ENCODE data around the gene KIF11. TPM values are rescaled to one million over a fixed set of nuclear protein-coding genes. Genes with fewer than 3 reads are reported as not detected.
"Not testable (repeated sequence)": the region's sequence is repeated elsewhere in the genome, so short reads cannot be mapped to it uniquely, and the experiment has no call there.

KIF11 gene
- total RNA-seq, 1 donor from 2014 or later: 0.38 TPM

- ATAC-seq (peak; percentile 9), DNase-seq (ENCODE audit: low spot score) (no peak)
Measured at GRCh38 chr10:92590623-92591549, 2.0 kb upstream of the KIF11 start.

DNA sequence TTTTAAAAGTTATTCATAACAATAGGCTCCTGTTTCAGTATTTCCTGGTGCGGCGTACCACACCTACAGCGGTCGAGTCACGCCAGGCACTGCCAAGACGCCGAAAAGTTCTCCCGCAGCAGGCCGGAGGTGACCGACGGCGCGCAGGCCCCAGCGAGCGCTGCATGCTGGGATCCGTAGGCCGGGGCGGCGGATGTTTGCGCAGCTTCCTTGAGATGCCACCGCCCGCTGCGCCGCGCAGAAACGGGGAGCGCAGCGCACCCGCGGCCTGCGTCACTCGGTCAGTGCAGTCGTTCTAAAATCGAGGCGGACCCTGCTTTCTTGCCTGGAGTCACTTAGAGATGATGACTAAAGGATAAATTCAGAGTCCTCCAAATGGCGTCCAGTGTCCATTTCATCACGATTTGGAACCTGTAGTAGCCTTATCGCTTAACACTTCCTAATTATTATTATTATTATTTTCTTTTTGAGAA is 1.3 kb upstream of the KIF11 start:
- peak; percentile 86 for ATAC-seq
- DNase-seq (ENCODE audit: low spot score): peak; percentile 91

- ATAC-seq (no peak), DNase-seq (ENCODE audit: low spot score) (no peak)
Measured at GRCh38 chr10:92593619-92594588, 974 bp downstream of the KIF11 start.

- DNase-seq (ENCODE audit: low spot score): no peak
- no peak for ATAC-seq
Measured at GRCh38 chr10:92595505-92595904, 2.6 kb downstream of the KIF11 start.

GRCh38 chr10:92598321-92598720 is 5.4 kb downstream of the KIF11 start:
- ATAC-seq (no peak), DNase-seq (ENCODE audit: low spot score) (no peak)

GRCh38 chr10:92604841-92605240 is 11.9 kb downstream of the KIF11 start:
- DNase-seq (ENCODE audit: low spot score) (no peak), ATAC-seq (no peak)

DNA sequence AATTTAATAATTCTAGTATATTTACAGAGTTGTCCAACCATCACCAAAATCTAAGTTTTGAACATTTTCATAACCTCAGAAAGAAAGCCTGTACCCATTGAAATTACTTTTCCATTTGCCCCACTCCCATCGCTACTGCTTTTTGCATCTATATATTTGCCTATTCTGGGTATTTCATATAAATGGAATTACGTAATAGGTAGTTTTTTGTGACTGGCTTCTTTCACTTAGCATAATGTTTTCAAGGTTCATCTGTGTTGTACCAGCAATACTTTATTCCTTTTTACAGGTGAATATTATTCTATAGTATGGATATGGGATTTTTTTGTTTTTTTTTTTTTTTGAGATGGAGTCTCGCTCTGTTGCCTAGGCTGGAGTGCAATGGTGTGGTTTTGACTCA is 22.6 kb downstream of the KIF11 start:
- ATAC-seq: no peak

DNA sequence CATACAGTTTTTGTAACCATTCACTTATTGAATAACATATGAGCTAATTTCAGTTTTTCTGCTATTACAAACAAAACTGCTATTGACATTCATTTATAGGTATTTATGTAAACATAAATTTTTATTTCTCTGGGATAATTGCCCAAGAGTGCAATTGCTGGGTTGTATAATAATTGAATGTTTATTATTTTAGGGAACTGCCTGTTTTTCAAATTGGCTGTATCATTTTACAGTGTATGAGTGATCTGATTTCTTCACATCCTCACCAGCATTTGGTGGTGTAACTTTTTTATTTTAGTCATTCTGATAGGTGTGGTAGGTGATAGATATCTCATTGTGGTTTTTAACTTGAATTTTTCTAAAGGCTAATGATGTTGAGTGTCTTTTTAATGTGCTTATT is 26.4 kb downstream of the KIF11 start:
- ATAC-seq (no peak), DNase-seq (ENCODE audit: low spot score) (no peak)

More for the DNA sequence above, 22.6 kb downstream of the KIF11 start:
- no peak for DNase-seq (ENCODE audit: low spot score)

GRCh38 chr10:92627845-92628480 is 35.0 kb downstream of the KIF11 start:
- ATAC-seq: no peak
- DNase-seq (ENCODE audit: low spot score): no peak

GRCh38 chr10:92629945-92630344 is 37.0 kb downstream of the KIF11 start:
- ATAC-seq: no peak
- no peak for DNase-seq (ENCODE audit: low spot score)

GRCh38 chr10:92638037-92638436 is 45.1 kb downstream of the KIF11 start:
- DNase-seq (ENCODE audit: low spot score) (no peak), ATAC-seq (no peak)

DNA sequence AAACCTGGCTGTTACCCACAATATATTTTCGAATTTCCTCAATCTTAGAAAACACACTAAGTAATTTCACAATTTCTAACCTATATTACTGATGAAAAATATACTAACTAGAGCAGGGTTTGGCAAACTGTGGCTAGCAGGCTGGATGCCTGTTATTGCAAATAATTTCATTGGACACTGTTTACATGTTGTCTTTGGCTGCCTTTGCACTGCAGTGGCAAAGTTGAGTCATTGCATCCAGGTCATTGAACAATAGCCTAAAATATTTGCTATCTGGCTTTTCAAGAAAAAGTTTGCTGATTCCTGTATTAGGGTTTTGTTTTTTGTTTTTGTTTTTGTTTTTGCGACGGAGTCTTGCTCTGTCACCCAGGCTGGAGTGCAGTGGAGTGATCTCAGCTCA is 47.2 kb downstream of the KIF11 start:
- DNase-seq (ENCODE audit: low spot score): no peak
- ATAC-seq: peak; percentile 90

DNA sequence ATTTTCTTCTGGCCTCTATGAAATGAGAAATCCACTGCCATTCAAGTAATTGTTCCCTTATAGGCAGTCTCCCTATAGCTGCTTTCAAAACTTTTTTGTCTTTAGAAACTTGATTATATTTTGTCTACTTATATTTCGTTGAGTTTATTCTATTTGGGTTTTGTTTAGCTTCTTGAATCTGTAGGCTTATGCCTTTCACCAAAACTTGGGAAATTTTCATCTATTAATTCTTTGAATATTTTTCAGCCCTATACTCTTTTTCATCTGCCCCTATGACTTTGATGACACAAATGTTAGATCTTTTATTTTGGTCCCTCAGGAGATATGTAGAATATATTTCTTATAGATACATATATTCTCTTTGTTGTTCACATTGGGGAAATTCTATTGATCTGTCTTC is 48.6 kb downstream of the KIF11 start:
- ATAC-seq: no peak
- no peak for DNase-seq (ENCODE audit: low spot score)

DNA sequence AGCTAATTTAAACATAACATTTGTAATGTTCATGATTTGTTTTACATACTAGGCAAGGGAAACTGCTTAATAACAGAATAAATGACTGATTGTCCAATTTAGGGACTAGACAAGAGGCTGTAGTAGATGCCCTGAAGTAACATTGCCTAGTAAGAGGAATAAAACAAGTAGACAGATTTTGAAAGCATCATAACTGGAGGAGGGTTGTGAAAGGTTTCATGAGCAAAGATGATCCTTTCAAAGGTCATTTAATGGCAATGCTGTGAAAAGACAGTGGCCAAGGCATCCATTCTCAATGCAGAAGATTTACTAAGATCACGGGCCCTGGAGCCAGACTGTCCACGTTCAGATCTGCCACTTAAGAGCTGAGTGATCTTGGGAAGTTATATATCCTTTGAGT is 52.0 kb downstream of the KIF11 start:
- ATAC-seq: no peak
- no peak for DNase-seq (ENCODE audit: low spot score)

GRCh38 chr10:92650864-92651263 is 57.9 kb downstream of the KIF11 start:
- not testable (repeated sequence) for ATAC-seq; DNase-seq (ENCODE audit: low spot score)

DNA sequence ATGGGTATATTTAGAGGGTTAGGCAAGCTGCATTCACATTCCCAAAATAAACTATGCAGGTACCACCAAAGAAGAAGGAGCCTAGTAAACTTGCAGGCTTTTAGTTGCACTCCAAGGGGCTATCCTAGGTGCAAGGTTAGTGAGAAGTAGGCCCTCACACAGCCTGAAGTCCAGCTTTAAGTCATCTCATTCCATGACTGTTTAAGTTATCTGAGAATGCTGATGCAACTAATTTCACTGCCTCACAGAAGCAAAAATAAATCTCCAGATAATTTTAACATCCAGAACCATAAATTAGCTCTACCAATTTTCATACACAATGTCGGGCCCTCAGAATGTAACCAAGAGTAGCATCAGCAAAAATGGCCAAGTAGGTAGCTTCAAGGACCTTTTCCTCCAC is 62.5 kb downstream of the KIF11 start:
- ATAC-seq (no peak), DNase-seq (ENCODE audit: low spot score) (no peak)

DNA sequence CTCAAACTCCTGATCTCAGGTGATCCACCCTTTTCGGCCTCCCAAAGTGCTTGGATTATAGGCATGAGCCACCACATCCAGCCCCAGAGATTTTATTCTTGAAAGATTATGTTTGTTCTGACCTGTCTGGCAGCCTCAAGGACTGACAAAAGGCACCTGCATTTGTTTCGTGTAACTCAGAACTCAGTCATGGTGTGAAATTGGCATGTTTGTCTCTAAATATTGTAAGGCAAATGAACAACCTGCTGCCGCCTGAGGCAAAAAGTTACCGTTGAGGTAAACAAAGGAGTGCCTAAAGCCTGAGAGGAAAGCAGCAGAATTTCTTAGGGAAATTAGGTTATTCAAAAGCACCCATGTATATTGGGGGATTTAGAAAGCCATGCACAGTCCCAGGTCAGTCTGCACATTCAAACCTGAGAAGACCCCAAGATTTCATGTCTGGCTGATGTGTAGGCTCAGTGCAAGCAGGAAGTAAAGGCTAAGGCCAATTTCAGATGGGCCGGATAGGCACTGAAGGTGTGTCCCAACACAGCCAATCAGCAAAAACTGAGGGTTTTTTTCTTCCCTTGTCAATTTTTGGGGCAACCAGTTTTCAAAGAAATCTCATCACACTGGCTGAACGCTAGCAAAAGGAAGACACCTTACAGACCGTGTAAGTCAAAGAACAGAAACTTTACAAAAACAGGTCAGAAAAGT is 63.5 kb downstream of the KIF11 start:
- no peak for DNase-seq (ENCODE audit: low spot score)
- no peak for ATAC-seq

DNA sequence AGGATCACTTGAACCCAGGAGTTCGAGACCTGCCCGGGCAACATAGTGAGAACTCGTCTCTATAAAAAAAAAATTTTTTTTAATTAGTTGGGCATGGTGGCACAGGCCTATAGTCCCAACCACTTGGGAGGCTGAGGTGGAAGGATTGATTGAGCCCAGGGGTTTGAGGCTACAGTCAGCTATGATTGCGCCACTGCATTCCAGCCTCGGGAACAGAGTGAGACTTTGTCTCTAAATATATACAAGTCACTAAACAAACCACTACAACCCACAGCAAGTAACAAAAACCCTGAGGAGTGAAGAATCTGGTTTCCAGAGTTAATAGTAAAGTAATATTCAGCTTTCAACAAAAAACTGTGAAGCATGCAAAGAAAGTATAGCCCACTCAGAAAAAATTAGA is 64.1 kb downstream of the KIF11 start:
- DNase-seq (ENCODE audit: low spot score): no peak
- no peak for ATAC-seq

DNA sequence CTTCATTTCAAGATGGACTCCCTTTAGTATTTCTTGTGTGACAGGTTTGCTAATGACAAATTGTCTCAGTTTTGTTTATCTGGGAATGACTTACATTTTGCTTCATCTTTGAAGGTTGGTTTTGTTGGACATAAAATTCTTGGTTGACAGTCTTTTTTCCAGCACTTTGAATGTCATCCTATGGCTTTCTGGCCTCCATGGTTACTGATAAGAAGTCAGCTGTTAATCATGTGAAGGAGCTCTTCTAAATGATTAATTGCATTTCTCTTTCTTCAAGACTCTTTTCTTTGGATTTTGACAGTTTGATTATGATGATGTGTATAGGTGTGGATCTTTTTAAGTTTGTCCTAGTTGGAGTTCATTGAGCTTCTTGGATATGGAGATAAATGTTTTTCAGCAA is 69.9 kb downstream of the KIF11 start:
- ATAC-seq (no peak), DNase-seq (ENCODE audit: low spot score) (no peak)

DNA sequence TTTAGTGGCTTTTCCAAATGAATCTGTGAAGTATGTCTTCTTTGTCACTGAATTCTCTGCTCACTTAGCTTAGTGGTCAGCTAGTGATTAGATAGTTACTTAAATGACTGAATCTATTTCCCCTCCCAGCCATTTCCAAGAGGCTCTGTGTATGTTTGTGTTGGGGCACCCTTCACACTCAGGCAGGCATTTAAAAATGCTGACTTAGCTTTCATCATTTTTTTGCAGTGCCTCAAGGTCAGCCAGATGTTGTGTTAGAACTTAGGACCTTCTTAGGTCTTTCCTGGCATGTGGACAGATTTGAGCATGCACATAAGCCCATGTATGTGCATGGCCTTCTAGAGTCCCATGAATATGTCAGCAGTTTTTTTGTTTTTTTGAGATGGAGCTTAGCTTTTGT is 71.4 kb downstream of the KIF11 start:
- ATAC-seq (no peak), DNase-seq (ENCODE audit: low spot score) (no peak)

Data from left lobe of liver (tissue), 2 donors.